ENCODE data around the gene MRPS25.
"Not testable (repeated sequence)": the region's sequence is repeated elsewhere in the genome, so short reads cannot be mapped to it uniquely, and the experiment has no call there.

Gene MRPS25

GRCh38 chr3:15014606-15015328 lies 50.3 kb downstream of the MRPS25 start:
- no peak overlapping the region for H3K4me3 ChIP-seq (ENCODE audit: low read depth, low read length)
- TF ChIP-seq CTCF (IDR thresholded peaks at IDR 0.05; ENCODE audit: low read depth, low read length, missing control alignments), result no peak
- DNase-seq (ENCODE audit: low read depth), result no peak

GRCh38 chr3:15011174-15011573 lies 53.9 kb downstream of the MRPS25 start:
- no peak for DNase-seq (ENCODE audit: low read depth)
- no peak for TF ChIP-seq CTCF (IDR thresholded peaks at IDR 0.05; ENCODE audit: low read depth, low read length, missing control alignments)
- H3K4me3 ChIP-seq (ENCODE audit: low read depth, low read length), result no peak overlapping the region

GRCh38 chr3:15010664-15011063 lies 54.5 kb downstream of the MRPS25 start:
- no peak for DNase-seq (ENCODE audit: low read depth)
- H3K4me3 ChIP-seq (ENCODE audit: low read depth, low read length), result no peak overlapping the region
- no peak for TF ChIP-seq CTCF (IDR thresholded peaks at IDR 0.05; ENCODE audit: low read depth, low read length, missing control alignments)

- no peak for DNase-seq (ENCODE audit: low read depth)
- H3K4me3 ChIP-seq (ENCODE audit: low read depth, low read length), result no peak overlapping the region
- TF ChIP-seq CTCF (IDR thresholded peaks at IDR 0.05; ENCODE audit: low read depth, low read length, missing control alignments), result no peak
Observed at GRCh38 chr3:15009167-15009566, 55.9 kb downstream of the MRPS25 start.

- DNase-seq (ENCODE audit: low read depth), result no peak
- H3K4me3 ChIP-seq (ENCODE audit: low read depth, low read length), result no peak overlapping the region
- no peak for TF ChIP-seq CTCF (IDR thresholded peaks at IDR 0.05; ENCODE audit: low read depth, low read length, missing control alignments)
Observed at GRCh38 chr3:15007681-15008141, 57.4 kb downstream of the MRPS25 start.

- not testable (repeated sequence) for DNase-seq (ENCODE audit: low read depth); H3K4me3 ChIP-seq (ENCODE audit: low read depth, low read length)
Observed at GRCh38 chr3:14999182-14999581, 65.9 kb downstream of the MRPS25 start.
